GM12872 (cell line): Measurements from ENCODE around the gene CPED1.

Experiments used
- CTCF ChIP-seq: IDR thresholded peaks from 3 replicates; pipeline ENCODE4 v1.5.1; 2011; ENCODE audit warnings: low read depth, mild to moderate bottlenecking, low read length, moderate library complexity; ENCODE audit not compliant: insufficient read depth

The CPED1 gene

DNA sequence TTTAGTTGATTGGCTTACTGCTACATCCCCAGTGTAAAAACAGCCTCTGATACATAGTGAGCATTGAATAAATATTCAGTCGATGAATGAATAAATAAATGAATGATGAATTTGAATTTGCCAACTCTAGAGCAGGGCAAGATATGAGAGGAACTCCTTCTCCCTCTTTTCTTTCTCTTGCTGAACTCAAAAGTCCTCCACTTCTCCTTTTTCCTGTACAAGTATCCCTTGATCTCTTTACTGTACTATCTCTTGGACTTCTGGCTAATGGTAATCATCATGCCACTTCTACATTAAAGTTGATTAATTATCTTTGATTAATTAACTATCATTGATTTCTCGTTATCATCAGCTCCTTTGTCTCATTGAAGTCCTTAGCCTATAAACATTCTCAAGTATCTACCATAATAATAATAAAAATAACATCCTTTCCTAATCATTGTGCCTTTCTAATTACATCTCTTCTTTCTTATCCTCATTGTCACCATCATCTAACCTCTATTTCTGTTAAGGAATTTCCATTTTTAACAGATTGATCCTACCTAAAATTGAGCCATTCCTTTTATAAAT lies 10.6 kb downstream of the CPED1 start:
- TF ChIP-seq CTCF = no peak

DNA sequence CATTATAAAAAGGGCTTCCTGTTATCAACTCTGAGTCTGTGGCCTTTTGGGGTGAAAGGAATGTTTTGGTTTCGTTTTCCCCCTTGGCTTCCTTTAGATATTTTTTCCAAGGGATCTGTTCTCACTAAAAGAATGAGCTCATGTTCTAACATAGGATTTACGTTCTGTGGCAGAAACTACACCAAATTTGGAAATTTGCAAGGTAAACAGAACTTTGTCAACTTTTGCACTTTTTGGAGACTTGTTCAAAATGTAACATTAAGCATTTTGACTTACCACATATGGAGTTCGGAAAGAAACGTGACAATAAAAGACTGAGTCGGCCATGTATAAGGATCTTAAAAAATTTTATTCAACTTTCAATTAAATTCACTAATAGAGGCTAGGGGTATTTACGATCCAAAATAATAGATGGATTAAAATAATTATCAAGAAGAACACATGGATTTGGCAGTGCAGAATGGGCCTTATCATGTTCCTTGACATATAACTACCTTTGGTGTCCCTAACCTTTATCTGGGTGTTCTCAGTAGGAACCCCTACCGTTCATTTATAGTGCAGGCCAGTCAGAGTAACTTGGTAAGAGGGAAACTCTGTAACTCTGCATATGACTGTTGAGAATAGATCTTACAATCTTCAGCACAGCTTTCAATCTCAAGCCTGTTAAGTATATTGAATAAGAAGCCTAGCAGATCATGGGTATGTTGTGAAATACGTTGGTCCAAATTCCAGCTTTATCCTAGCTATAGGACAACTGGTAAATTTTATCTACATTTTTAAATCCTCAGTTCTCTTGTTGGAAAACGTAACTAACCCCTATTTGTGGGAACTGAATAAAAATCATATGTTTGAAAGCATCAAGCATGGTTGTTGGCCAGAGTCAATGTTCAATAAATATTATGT lies 11.8 kb downstream of the CPED1 start:
- TF ChIP-seq CTCF = no peak

GRCh38 chr7:121001234-121001906 lies 12.9 kb downstream of the CPED1 start:
- TF ChIP-seq CTCF = no peak

- no peak for TF ChIP-seq CTCF
Measured at GRCh38 chr7:121002048-121002756, 13.7 kb downstream of the CPED1 start.

DNA sequence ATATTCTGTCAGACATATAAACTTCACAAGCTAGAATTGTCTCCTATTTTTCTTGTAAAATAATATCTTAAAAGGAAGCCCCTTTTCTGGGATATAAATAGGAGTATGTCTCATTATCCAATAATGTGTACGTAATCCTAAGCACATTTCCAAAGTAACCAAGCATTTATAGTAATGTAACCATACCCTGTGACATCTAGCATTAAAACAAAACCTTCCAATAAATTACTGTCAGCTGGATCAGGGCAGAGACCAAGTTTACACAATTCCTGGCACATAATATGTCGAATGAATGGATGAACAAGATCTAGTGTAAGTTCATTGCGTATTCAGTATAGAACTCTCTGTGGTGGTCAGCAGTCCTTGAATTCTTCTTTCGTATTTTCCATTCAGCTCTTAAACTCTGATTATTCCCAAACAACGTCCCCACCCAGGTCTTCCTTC lies 14.3 kb downstream of the CPED1 start:
- TF ChIP-seq CTCF = no peak

DNA sequence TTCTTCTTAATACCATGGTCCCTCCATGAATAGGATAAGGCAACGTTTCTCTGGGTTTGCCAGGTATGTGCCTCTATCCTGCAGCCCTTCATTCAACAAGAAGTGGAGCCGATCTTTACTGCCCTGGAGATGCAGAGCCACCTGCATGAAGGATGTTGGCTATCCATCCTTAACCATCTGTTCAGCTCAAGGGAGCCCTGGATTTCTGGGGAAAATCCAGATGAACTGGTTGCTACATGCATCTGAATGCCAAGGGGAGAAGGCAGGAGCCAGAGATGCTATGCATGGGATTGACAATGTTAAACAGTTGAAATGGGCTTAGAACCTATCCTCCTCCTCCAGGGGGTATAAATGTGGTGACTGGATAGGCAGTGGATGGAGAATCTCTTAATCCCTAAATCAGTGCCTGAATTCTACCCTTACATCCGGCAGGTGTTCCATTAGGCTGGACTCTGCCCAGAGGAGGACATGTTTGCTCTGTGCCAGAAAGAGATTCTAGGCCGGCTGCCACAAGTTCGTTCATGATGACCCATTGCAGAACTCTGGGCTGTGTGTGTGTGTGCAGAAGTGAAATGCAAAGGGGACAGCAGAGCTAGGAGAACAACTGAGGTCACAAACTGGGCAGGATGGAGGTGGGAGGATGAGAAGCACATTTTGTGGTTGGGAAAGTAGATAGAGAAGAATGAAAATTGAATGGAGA lies 15.6 kb downstream of the CPED1 start:
- TF ChIP-seq CTCF = no peak
